ENCODE results near the gene MAST3.

Gene MAST3

GRCh38 chr19:18119013-18119716 lies 21.6 kb downstream of the MAST3 start:
- TF ChIP-seq CTCF (conservative IDR thresholded peaks at IDR 0.05): no peak
- H3K27ac ChIP-seq: peak overlapping the region; percentile 82; the same call in 1 of the 2 replicates

GRCh38 chr19:18119717-18120105 lies 22.1 kb downstream of the MAST3 start:
- H3K27ac ChIP-seq: no peak overlapping the region
- TF ChIP-seq ZFX (IDR thresholded peaks at IDR 0.05) (no peak), CTCF (conservative IDR thresholded peaks at IDR 0.05) (no peak)

- TF ChIP-seq CTCF (conservative IDR thresholded peaks at IDR 0.05) (no peak), ZFX (IDR thresholded peaks at IDR 0.05) (no peak)
- no peak overlapping the region for H3K27ac ChIP-seq
Observed at GRCh38 chr19:18120127-18120526, 22.5 kb downstream of the MAST3 start.

- TF ChIP-seq CTCF (conservative IDR thresholded peaks at IDR 0.05) (no peak), ZFX (IDR thresholded peaks at IDR 0.05) (no peak)
- H3K27ac ChIP-seq: no peak overlapping the region
Observed at GRCh38 chr19:18121166-18121565, 23.6 kb downstream of the MAST3 start.

- no peak overlapping the region for H3K27ac ChIP-seq
- TF ChIP-seq CTCF (conservative IDR thresholded peaks at IDR 0.05) (no peak), ZFX (IDR thresholded peaks at IDR 0.05) (no peak)
Observed at GRCh38 chr19:18122424-18122823, 24.8 kb downstream of the MAST3 start.

- no peak overlapping the region for H3K27ac ChIP-seq
- no peak for TF ChIP-seq CTCF (conservative IDR thresholded peaks at IDR 0.05)
- TF ChIP-seq ZFX (IDR thresholded peaks at IDR 0.05): no peak
Observed at GRCh38 chr19:18122860-18123795, 25.6 kb downstream of the MAST3 start.

- H3K27ac ChIP-seq: no peak overlapping the region
- TF ChIP-seq CTCF (conservative IDR thresholded peaks at IDR 0.05): no peak
- no peak for TF ChIP-seq ZFX (IDR thresholded peaks at IDR 0.05)
Observed at GRCh38 chr19:18123819-18124218, 26.2 kb downstream of the MAST3 start.
